PC-3 (cell line): ENCODE measurements around the gene RAB22A. TPM values are rescaled to one million over a fixed set of nuclear protein-coding genes. Genes with fewer than 3 reads are reported as not detected.
A peak's percentile ranks its signal among the peaks of the same experiment; 100 is the strongest.

Experiments
- ATAC-seq: fragments of 200-7000 bp; cut with Tn5 transposase; 2 replicates; pipeline ENCODE4 v1.9.1; 2020; ENCODE audit warnings: mild to moderate bottlenecking, moderate library complexity
- BruUV-seq: library from RNA; stranded (reverse); fragments of 400-500 nt; replicated peaks from 2 replicates; lab custom pipeline; 2021; lab: Mats Ljungman, UMichigan
- CTCF ChIA-PET: fragments of 300-600 bp; sonication (Branson Sonifier 250); formaldehyde crosslinking; loops from one replicate; lab custom pipeline; 2022; ENCODE audit warnings: antibody characterized with exemption; lab: Charles Lee
- POLR2A ChIA-PET: fragments of 300-600 bp; sonication (Branson Sonifier 250); formaldehyde crosslinking; loops from one replicate; lab custom pipeline; 2022; ENCODE audit warnings: antibody characterized with exemption; ENCODE audit not compliant: unreplicated experiment; lab: Charles Lee
- DNase-seq: peaks from one replicate; pipeline ENCODE4 v3.0.0-alpha.2; 2015
- H2AFZ ChIP-seq: fragments of 300-600 bp; sonication (generic); 2 replicates; pipeline ENCODE4 v1.6.0; 2016; ENCODE audit warnings: antibody characterized with exemption, low read length
- H3F3A ChIP-seq: fragments of 300-600 bp; sonication (generic); one replicate; pipeline ENCODE4 v1.6.0; 2017; ENCODE audit warnings: antibody characterized with exemption, low read length, control low read depth, mild to moderate bottlenecking; ENCODE audit not compliant: unreplicated experiment
- H3K27ac ChIP-seq: fragments of 300-600 bp; sonication (generic); 2 replicates; pipeline ENCODE4 v1.5.1; 2016; ENCODE audit warnings: mild to moderate bottlenecking, low read length
- H3K27me3 ChIP-seq: fragments of 300-600 bp; sonication (generic); 2 replicates; pipeline ENCODE4 v1.6.1; 2016; ENCODE audit warnings: low read length, mixed read lengths
- H3K36me3 ChIP-seq: fragments of 300-600 bp; sonication (generic); 2 replicates; pipeline ENCODE4 v1.6.1; 2016; ENCODE audit warnings: low read depth, mixed run types, low read length, mixed read lengths
- H3K4me1 ChIP-seq: fragments of 300-600 bp; sonication (generic); 2 replicates; pipeline ENCODE4 v1.5.1; 2016; ENCODE audit warnings: low read length; ENCODE audit not compliant: insufficient read depth
- H3K4me2 ChIP-seq: fragments of 300-600 bp; sonication (generic); 2 replicates; pipeline ENCODE4 v1.6.0; 2016; ENCODE audit warnings: low read length
- H3K4me3 ChIP-seq: fragments of 300-600 bp; sonication (generic); 2 replicates; pipeline ENCODE4 v1.5.1; 2016; ENCODE audit warnings: mild to moderate bottlenecking, low read length, mixed read lengths
- H3K79me2 ChIP-seq: fragments of 300-600 bp; sonication (generic); 2 replicates; pipeline ENCODE4 v1.6.1; 2017; ENCODE audit warnings: low read length, mixed read lengths
- H3K9ac ChIP-seq: fragments of 300-600 bp; sonication (generic); 2 replicates; pipeline ENCODE4 v1.6.0; 2016; ENCODE audit warnings: mild to moderate bottlenecking, low read length
- H3K9me2 ChIP-seq: fragments of 300-600 bp; sonication (generic); replicated peaks from 2 replicates; pipeline ENCODE4 v1.6.1; 2016; ENCODE audit warnings: mixed run types, low read length, mixed read lengths
- H3K9me3 ChIP-seq: fragments of 300-600 bp; sonication (generic); 2 replicates; pipeline ENCODE4 v1.6.1; 2016; ENCODE audit warnings: low read length, mixed read lengths
- H4K20me1 ChIP-seq: fragments of 300-600 bp; sonication (generic); 2 replicates; pipeline ENCODE4 v1.6.1; 2016; ENCODE audit warnings: low read length, mixed read lengths
- EZH2 ChIP-seq: fragments of 300-600 bp; sonication (generic); IDR thresholded peaks from one replicate; pipeline ENCODE4 v1.6.1; 2017; ENCODE audit warnings: antibody characterized with exemption, mild to moderate bottlenecking, low read length; ENCODE audit not compliant: unreplicated experiment
- EZH2phosphoT487 ChIP-seq: fragments of 300-600 bp; sonication (generic); IDR thresholded peaks from 2 replicates; pipeline ENCODE4 v1.6.1; 2018; ENCODE audit warnings: mild to moderate bottlenecking, antibody characterized with exemption, low read length, borderline replicate concordance
- intact Hi-C: fragments of 100-400 bp; cut with micrococcal nuclease; formaldehyde crosslinking; loops from 2 replicates; pipeline ENCODE4 v1.9.0; 2023
- total RNA-seq: library from RNA; depleted of rRNA; stranded (reverse); fragments of >200 nt; gene quantifications from 2 replicates; pipeline ENCODE4 v1.2.3, GENCODE V29; 2014
- TF ChIP-seq, protein P1 (sequence below): fragments of 300-600 bp; sonication (generic); conservative IDR thresholded peaks from 2 replicates; pipeline ENCODE4 v1.5.1; 2017; ENCODE audit warnings: antibody characterized with exemption, low read depth, mild to moderate bottlenecking, low read length

Gene RAB22A
- total RNA-seq, 1 experiment from 2014 or later = 47.4 TPM

GRCh38 chr20:58268421-58268821 is 41.1 kb upstream of the RAB22A start:
- peak; percentile 28 for DNase-seq
- CTCF ChIA-PET = no interaction called here

DNA sequence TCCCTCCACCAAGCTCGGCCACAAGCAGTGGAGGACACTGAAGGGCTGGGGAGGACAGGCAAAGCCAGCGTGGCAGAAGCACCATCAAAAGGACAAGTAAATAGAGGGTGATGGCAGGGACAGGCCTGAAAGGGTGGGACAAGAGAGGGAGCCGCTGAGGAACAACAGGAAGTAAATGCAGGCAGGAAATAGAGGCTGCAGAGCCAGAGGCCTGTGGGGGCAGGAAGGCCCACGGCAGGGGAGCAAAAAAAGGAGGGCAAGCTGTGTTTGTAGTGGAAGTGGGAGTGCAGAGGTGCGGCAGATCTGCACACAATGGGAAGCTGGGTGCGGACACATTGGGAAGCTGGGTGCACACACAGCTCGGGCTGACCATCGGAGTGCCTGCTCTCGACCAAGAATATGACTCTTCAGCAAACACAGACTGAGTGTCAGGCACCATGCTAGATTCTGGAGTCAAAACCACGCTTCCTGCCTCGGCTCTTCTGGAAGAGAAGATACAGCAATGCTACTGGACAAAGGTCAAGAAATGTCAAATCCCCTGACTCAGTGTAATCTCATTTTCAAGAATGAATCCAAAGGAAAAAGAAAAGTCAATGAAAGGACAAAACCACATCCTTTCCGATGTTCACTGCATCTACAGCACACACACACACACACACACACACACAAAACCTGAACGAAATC is 40.4 kb upstream of the RAB22A start:
- H3F3A ChIP-seq = no peaks in the 10 kb centered on the region
- H3K27ac ChIP-seq = no peak overlapping the region
- H3K36me3 ChIP-seq = no peaks in the 10 kb centered on the region
- no peaks in the 10 kb centered on the region for H3K79me2 ChIP-seq
- peak; percentile 21 for DNase-seq
- BruUV-seq = no TSS peak
- no peaks in the 10 kb centered on the region for H4K20me1 ChIP-seq
- CTCF ChIA-PET = no interaction called here
- H3K27me3 ChIP-seq = no peaks in the 10 kb centered on the region
- H3K9me2 ChIP-seq = no peaks in the 10 kb centered on the region
- H3K9ac ChIP-seq = no peak overlapping the region
- H3K4me2 ChIP-seq = no peak overlapping the region
- intact Hi-C loops = no loop called here
- POLR2A ChIA-PET = no interaction called here
- TF ChIP-seq, protein P1, sequence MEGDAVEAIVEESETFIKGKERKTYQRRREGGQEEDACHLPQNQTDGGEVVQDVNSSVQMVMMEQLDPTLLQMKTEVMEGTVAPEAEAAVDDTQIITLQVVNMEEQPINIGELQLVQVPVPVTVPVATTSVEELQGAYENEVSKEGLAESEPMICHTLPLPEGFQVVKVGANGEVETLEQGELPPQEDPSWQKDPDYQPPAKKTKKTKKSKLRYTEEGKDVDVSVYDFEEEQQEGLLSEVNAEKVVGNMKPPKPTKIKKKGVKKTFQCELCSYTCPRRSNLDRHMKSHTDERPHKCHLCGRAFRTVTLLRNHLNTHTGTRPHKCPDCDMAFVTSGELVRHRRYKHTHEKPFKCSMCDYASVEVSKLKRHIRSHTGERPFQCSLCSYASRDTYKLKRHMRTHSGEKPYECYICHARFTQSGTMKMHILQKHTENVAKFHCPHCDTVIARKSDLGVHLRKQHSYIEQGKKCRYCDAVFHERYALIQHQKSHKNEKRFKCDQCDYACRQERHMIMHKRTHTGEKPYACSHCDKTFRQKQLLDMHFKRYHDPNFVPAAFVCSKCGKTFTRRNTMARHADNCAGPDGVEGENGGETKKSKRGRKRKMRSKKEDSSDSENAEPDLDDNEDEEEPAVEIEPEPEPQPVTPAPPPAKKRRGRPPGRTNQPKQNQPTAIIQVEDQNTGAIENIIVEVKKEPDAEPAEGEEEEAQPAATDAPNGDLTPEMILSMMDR = no peak
- TF ChIP-seq EZH2phosphoT487 (no peak), EZH2 (no peak)
- H3K9me3 ChIP-seq = no peaks in the 10 kb centered on the region
- no peak overlapping the region for H3K4me3 ChIP-seq
- no peak overlapping the region for H2AFZ ChIP-seq
- peaks cover 22% of the 10 kb centered on the region for H3K4me1 ChIP-seq
- ATAC-seq = peak; percentile 28; the same call in 1 of the 2 replicates

More at GRCh38 chr20:58268421-58268821, 41.1 kb upstream of the RAB22A start:
- Histone ChIP-seq H3K36me3 (no peaks in the 10 kb centered on the region), H3K27ac (no peak overlapping the region), H3K9ac (no peak overlapping the region), H3K9me2 (no peaks in the 10 kb centered on the region), H3K79me2 (no peaks in the 10 kb centered on the region), H4K20me1 (no peaks in the 10 kb centered on the region), H3F3A (no peaks in the 10 kb centered on the region), H3K9me3 (no peaks in the 10 kb centered on the region), H3K4me3 (no peak overlapping the region), H3K4me2 (no peak overlapping the region), H3K27me3 (no peaks in the 10 kb centered on the region), H3K4me1 (peaks cover 26% of the 10 kb centered on the region), H2AFZ (no peak overlapping the region)
- TF ChIP-seq, protein P1 = no peak
- TF ChIP-seq EZH2phosphoT487 = no peak
- TF ChIP-seq EZH2 = no peak
- POLR2A ChIA-PET = no interaction called here
- BruUV-seq = no TSS peak
- intact Hi-C loops = no loop called here
- no peak for ATAC-seq
